PC-3 (cell line): Measurements from ENCODE around the gene GRIA2. TPM values are rescaled to one million over a fixed set of nuclear protein-coding genes. Genes with fewer than 3 reads are reported as not detected.

Experiments
- ATAC-seq: fragments of 200-7000 bp; cut with Tn5 transposase; 2 replicates; pipeline ENCODE4 v1.9.1; 2020; ENCODE audit warnings: mild to moderate bottlenecking, moderate library complexity
- BruUV-seq: library from RNA; stranded (reverse); fragments of 400-500 nt; replicated peaks from 2 replicates; lab custom pipeline; 2021; lab: Mats Ljungman, UMichigan
- CTCF ChIA-PET: fragments of 300-600 bp; sonication (Branson Sonifier 250); formaldehyde crosslinking; loops from one replicate; lab custom pipeline; 2022; ENCODE audit warnings: antibody characterized with exemption; lab: Charles Lee
- POLR2A ChIA-PET: fragments of 300-600 bp; sonication (Branson Sonifier 250); formaldehyde crosslinking; loops from one replicate; lab custom pipeline; 2022; ENCODE audit warnings: antibody characterized with exemption; ENCODE audit not compliant: unreplicated experiment; lab: Charles Lee
- DNase-seq: peaks from one replicate; pipeline ENCODE4 v3.0.0-alpha.2; 2015
- H2AFZ ChIP-seq: fragments of 300-600 bp; sonication (generic); 2 replicates; pipeline ENCODE4 v1.6.0; 2016; ENCODE audit warnings: antibody characterized with exemption, low read length
- H3F3A ChIP-seq: fragments of 300-600 bp; sonication (generic); one replicate; pipeline ENCODE4 v1.6.0; 2017; ENCODE audit warnings: antibody characterized with exemption, low read length, control low read depth, mild to moderate bottlenecking; ENCODE audit not compliant: unreplicated experiment
- H3K27ac ChIP-seq: fragments of 300-600 bp; sonication (generic); 2 replicates; pipeline ENCODE4 v1.5.1; 2016; ENCODE audit warnings: mild to moderate bottlenecking, low read length
- H3K27me3 ChIP-seq: fragments of 300-600 bp; sonication (generic); 2 replicates; pipeline ENCODE4 v1.6.1; 2016; ENCODE audit warnings: low read length, mixed read lengths
- H3K36me3 ChIP-seq: fragments of 300-600 bp; sonication (generic); 2 replicates; pipeline ENCODE4 v1.6.1; 2016; ENCODE audit warnings: low read depth, mixed run types, low read length, mixed read lengths
- H3K4me1 ChIP-seq: fragments of 300-600 bp; sonication (generic); 2 replicates; pipeline ENCODE4 v1.5.1; 2016; ENCODE audit warnings: low read length; ENCODE audit not compliant: insufficient read depth
- H3K4me2 ChIP-seq: fragments of 300-600 bp; sonication (generic); 2 replicates; pipeline ENCODE4 v1.6.0; 2016; ENCODE audit warnings: low read length
- H3K4me3 ChIP-seq: fragments of 300-600 bp; sonication (generic); 2 replicates; pipeline ENCODE4 v1.5.1; 2016; ENCODE audit warnings: mild to moderate bottlenecking, low read length, mixed read lengths
- H3K79me2 ChIP-seq: fragments of 300-600 bp; sonication (generic); 2 replicates; pipeline ENCODE4 v1.6.1; 2017; ENCODE audit warnings: low read length, mixed read lengths
- H3K9ac ChIP-seq: fragments of 300-600 bp; sonication (generic); 2 replicates; pipeline ENCODE4 v1.6.0; 2016; ENCODE audit warnings: mild to moderate bottlenecking, low read length
- H3K9me2 ChIP-seq: fragments of 300-600 bp; sonication (generic); replicated peaks from 2 replicates; pipeline ENCODE4 v1.6.1; 2016; ENCODE audit warnings: mixed run types, low read length, mixed read lengths
- H3K9me3 ChIP-seq: fragments of 300-600 bp; sonication (generic); 2 replicates; pipeline ENCODE4 v1.6.1; 2016; ENCODE audit warnings: low read length, mixed read lengths
- H4K20me1 ChIP-seq: fragments of 300-600 bp; sonication (generic); 2 replicates; pipeline ENCODE4 v1.6.1; 2016; ENCODE audit warnings: low read length, mixed read lengths
- CTCF ChIP-seq: fragments of 300-600 bp; sonication (generic); conservative IDR thresholded peaks from 2 replicates; pipeline ENCODE4 v1.5.1; 2017; ENCODE audit warnings: antibody characterized with exemption, low read depth, mild to moderate bottlenecking, low read length
- EZH2 ChIP-seq: fragments of 300-600 bp; sonication (generic); IDR thresholded peaks from one replicate; pipeline ENCODE4 v1.6.1; 2017; ENCODE audit warnings: antibody characterized with exemption, mild to moderate bottlenecking, low read length; ENCODE audit not compliant: unreplicated experiment
- EZH2phosphoT487 ChIP-seq: fragments of 300-600 bp; sonication (generic); IDR thresholded peaks from 2 replicates; pipeline ENCODE4 v1.6.1; 2018; ENCODE audit warnings: mild to moderate bottlenecking, antibody characterized with exemption, low read length, borderline replicate concordance
- intact Hi-C: fragments of 100-400 bp; cut with micrococcal nuclease; formaldehyde crosslinking; loops from 2 replicates; pipeline ENCODE4 v1.9.0; 2023
- total RNA-seq: library from RNA; depleted of rRNA; stranded (reverse); fragments of >200 nt; gene quantifications from 2 replicates; pipeline ENCODE4 v1.2.3, GENCODE V29; 2014

GRIA2 gene
- total RNA-seq, 1 experiment from 2014 or later = not detected

GRCh38 chr4:157225096-157225495 is 4.6 kb downstream of the GRIA2 start:
- Histone ChIP-seq H3K79me2 (no peaks in the 10 kb centered on the region), H3K27me3 (no peaks in the 10 kb centered on the region; the same call in 1 of the 2 replicates), H3F3A (no peaks in the 10 kb centered on the region), H3K4me1 (no peaks in the 10 kb centered on the region), H3K4me2 (no peak overlapping the region), H3K9ac (no peak overlapping the region), H3K36me3 (no peaks in the 10 kb centered on the region), H2AFZ (no peak overlapping the region), H3K4me3 (no peak overlapping the region), H3K27ac (no peak overlapping the region), H4K20me1 (no peaks in the 10 kb centered on the region), H3K9me2 (no peaks in the 10 kb centered on the region), H3K9me3 (no peaks in the 10 kb centered on the region)
- DNase-seq = no peak
- ATAC-seq = no peak
- CTCF ChIA-PET = no interaction called here
- POLR2A ChIA-PET = no interaction called here
- intact Hi-C loops = loop anchor here (5.0 to 10.0 kb wide), 3 partner anchors 67 to 580 kb away; no protein-coding TSS in a partner anchor
- TF ChIP-seq EZH2 (no peak), CTCF (no peak), EZH2phosphoT487 (no peak)
- BruUV-seq = no TSS peak

- Histone ChIP-seq H3K79me2 (no peaks in the 10 kb centered on the region), H3K4me3 (no peak overlapping the region), H3F3A (no peaks in the 10 kb centered on the region), H3K27ac (no peak overlapping the region), H2AFZ (no peak overlapping the region), H3K4me2 (no peak overlapping the region), H4K20me1 (no peaks in the 10 kb centered on the region), H3K9me2 (no peaks in the 10 kb centered on the region), H3K36me3 (no peaks in the 10 kb centered on the region), H3K4me1 (no peaks in the 10 kb centered on the region), H3K27me3 (no peaks in the 10 kb centered on the region; the same call in 1 of the 2 replicates), H3K9me3 (no peaks in the 10 kb centered on the region), H3K9ac (no peak overlapping the region)
- no peak for TF ChIP-seq CTCF
- CTCF ChIA-PET = no interaction called here
- intact Hi-C loops = loop anchor here (5.0 to 10.0 kb wide), 3 partner anchors 66 to 579 kb away; no protein-coding TSS in a partner anchor
- no peak for DNase-seq
- no TSS peak for BruUV-seq
- POLR2A ChIA-PET = interaction anchor here (0.5 kb wide), 1 partner anchor 343 kb away, joined by 3 read pairs; no protein-coding TSS in a partner anchor
- ATAC-seq = no peak
Measured at GRCh38 chr4:157226035-157226434, 5.5 kb downstream of the GRIA2 start.

GRCh38 chr4:157226601-157227000 is 6.1 kb downstream of the GRIA2 start:
- intact Hi-C loops = loop anchor here (5.0 to 10.0 kb wide), 3 partner anchors 66 to 578 kb away; no protein-coding TSS in a partner anchor
- H3K79me2 ChIP-seq = no peaks in the 10 kb centered on the region
- H2AFZ ChIP-seq = no peak overlapping the region
- no peaks in the 10 kb centered on the region for H3K9me3 ChIP-seq
- DNase-seq (no peak), ATAC-seq (no peak)
- no peaks in the 10 kb centered on the region for H3F3A ChIP-seq
- no peak overlapping the region for H3K27ac ChIP-seq
- BruUV-seq = no TSS peak
- H3K36me3 ChIP-seq = no peaks in the 10 kb centered on the region
- no peaks in the 10 kb centered on the region for H3K9me2 ChIP-seq
- no peaks in the 10 kb centered on the region for H3K4me1 ChIP-seq
- no peak for TF ChIP-seq CTCF
- TF ChIP-seq EZH2phosphoT487 = no peak
- TF ChIP-seq EZH2 = no peak
- no peaks in the 10 kb centered on the region for H4K20me1 ChIP-seq
- H3K27me3 ChIP-seq = no peaks in the 10 kb centered on the region; the same call in 1 of the 2 replicates
- H3K4me3 ChIP-seq = no peak overlapping the region
- no peak overlapping the region for H3K9ac ChIP-seq
- CTCF ChIA-PET = no interaction called here
- POLR2A ChIA-PET = no interaction called here
- H3K4me2 ChIP-seq = no peak overlapping the region
